Activated T-cell treated with anti-CD3 and anti-CD28 coated beads, Interleukin-2, amount 50 U/mL, for 24 hours (primary cell): ENCODE data around the gene MYL3.
"Not testable (repeated sequence)": the region's sequence is repeated elsewhere in the genome, so short reads cannot be mapped to it uniquely, and the experiment has no call there.

Source experiments
- DNase-seq: peaks from one replicate; pipeline ENCODE4 v3.0.0-alpha.2; 2020
- H3K27ac Mint-ChIP-seq: 2 replicates; pipeline ENCODE4 v1.8.0; 2020; ENCODE audit warnings: mild to moderate bottlenecking, mixed read lengths
- H3K27me3 Mint-ChIP-seq: 2 replicates; pipeline ENCODE4 v1.8.0; 2020; ENCODE audit warnings: mixed read lengths
- H3K36me3 Mint-ChIP-seq: 2 replicates; pipeline ENCODE4 v1.8.0; 2020; ENCODE audit warnings: low read depth, mixed read lengths
- H3K4me1 Mint-ChIP-seq: 2 replicates; pipeline ENCODE4 v1.8.0; 2020; ENCODE audit warnings: low read depth, mixed read lengths
- H3K4me3 Mint-ChIP-seq: 2 replicates; pipeline ENCODE4 v1.8.0; 2020; ENCODE audit warnings: mild to moderate bottlenecking, moderate library complexity, mixed read lengths
- H3K9me3 Mint-ChIP-seq: 2 replicates; pipeline ENCODE4 v1.8.0; 2020; ENCODE audit warnings: mixed read lengths

The MYL3 gene

DNA sequence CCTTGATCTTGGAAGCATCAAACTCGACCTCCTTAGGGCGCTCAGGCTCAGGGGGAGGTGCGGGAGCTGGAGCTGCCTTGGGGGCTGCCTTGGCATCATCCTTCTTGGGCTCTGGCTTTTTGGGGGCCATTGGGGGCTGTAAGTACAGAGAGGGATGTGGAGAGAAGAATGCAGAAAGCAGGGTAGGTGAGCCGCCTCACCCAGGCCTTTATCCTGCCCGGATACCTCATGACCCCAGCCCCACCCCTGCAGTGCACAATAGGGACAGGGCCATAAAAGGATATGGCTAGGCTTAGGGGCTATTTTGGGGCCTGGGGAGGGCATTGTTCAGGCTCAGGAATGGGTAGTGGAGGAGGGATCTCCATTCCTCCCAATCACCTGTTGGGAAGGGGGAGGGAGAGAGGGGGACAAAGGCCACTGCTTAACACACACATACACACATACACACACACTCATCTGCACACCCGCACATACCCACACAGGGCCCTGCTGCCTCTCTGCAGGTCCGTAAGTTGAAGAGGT lies at the start of gene MYL3:
Gene MYL3 (minus strand): TSS at position 184 of the 522 bp plus-strand sequence. CDS start 54 bp downstream, at position 130.
- Mint-ChIP-seq H3K4me3 (no peak within 1 kb of the TSS), H3K27ac (no peak within 1 kb of the TSS), H3K9me3 (no peaks in the 10 kb centered on the region), H3K27me3 (no peaks in the 10 kb centered on the region), H3K36me3 (no peaks in the 10 kb centered on the region), H3K4me1 (no peaks in the 10 kb centered on the region)
- no peak for DNase-seq

DNA sequence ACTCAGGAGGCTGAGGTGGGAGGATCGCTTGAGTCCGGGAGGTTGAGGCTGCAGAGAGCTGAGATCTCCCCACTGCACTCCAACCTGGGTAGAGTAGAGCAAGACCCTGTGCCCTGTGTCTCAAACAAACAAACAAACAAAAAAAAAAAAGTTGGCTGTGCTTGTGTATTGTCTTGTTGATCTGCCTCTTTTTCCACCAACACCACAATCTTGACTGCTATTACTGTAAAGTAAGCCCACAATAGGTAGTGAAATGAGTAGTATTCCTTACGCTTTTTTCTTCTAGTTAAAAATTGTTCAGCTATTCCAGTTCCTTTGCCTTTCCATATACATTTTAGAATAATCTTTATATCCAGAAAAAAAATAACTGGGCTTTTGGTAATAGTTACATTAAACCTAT lies 49.7 kb upstream of the MYL3 start:
- no peak for DNase-seq
- peaks cover 36% of the 10 kb centered on the region for H3K4me1 Mint-ChIP-seq
- H3K36me3 Mint-ChIP-seq = peaks cover 46% of the 10 kb centered on the region
- no peaks in the 10 kb centered on the region for H3K9me3 Mint-ChIP-seq
- H3K4me3 Mint-ChIP-seq = no peak overlapping the region
- H3K27me3 Mint-ChIP-seq = no peaks in the 10 kb centered on the region
- H3K27ac Mint-ChIP-seq = no peak overlapping the region

DNA sequence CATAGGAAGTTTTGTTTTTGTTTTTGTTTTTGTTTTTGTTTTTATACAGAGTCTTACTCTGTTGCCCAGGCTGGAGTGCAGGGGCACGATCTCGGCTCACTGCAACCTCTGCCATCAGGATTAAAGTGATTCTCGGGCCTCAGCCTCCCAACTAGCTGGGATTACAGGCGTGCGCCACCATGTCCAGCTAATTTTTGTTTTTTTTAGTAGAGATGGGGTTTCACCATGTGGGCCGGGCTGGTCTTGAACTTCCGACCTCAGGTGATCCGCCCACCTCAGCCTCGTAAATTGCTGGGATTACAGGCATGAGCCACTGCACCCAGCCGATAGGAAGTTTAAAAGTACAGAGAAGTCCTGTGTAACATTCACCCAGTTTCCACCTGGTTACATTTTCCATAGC lies 47.7 kb upstream of the MYL3 start:
- DNase-seq, H3K9me3 Mint-ChIP-seq, H3K27ac Mint-ChIP-seq, H3K27me3 Mint-ChIP-seq, H3K4me3 Mint-ChIP-seq: not testable (repeated sequence)
- H3K36me3 Mint-ChIP-seq = peaks cover 27% of the 10 kb centered on the region
- peaks cover 28% of the 10 kb centered on the region for H3K4me1 Mint-ChIP-seq

DNA sequence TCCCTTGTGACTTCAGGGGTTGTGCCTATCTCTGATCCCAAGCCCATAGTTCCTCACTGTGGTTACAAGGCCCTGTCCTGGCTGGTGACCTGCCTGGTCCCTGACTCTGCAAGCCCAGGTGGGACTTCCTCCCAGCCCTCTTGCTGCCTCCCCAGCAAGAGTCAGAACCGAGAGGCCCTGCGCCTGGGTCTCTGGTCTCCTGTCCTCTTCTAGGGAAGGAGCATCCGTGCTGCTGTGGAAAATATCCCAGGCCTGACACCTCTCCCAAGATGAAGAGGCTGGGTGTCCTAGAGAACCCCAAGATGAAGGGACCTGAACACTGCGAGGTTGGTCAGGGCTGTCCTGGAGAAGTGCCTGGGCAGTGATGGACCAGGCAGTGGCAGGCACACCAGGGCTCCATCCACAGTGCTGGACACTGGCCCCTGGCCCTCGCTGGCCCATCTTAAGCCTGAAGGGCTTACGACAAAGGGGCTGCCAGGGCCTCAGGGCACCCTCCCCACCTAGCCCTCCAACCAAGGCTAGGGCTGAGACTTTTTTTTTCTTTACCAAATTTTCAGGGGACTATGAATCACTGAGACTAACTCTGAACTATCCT lies 47.0 kb upstream of the MYL3 start:
- Mint-ChIP-seq H3K4me1 (peaks cover 22% of the 10 kb centered on the region), H3K36me3 (peaks cover 22% of the 10 kb centered on the region), H3K27me3 (no peaks in the 10 kb centered on the region), H3K4me3 (no peak overlapping the region), H3K27ac (no peak overlapping the region), H3K9me3 (no peaks in the 10 kb centered on the region)
- DNase-seq = no peak

DNA sequence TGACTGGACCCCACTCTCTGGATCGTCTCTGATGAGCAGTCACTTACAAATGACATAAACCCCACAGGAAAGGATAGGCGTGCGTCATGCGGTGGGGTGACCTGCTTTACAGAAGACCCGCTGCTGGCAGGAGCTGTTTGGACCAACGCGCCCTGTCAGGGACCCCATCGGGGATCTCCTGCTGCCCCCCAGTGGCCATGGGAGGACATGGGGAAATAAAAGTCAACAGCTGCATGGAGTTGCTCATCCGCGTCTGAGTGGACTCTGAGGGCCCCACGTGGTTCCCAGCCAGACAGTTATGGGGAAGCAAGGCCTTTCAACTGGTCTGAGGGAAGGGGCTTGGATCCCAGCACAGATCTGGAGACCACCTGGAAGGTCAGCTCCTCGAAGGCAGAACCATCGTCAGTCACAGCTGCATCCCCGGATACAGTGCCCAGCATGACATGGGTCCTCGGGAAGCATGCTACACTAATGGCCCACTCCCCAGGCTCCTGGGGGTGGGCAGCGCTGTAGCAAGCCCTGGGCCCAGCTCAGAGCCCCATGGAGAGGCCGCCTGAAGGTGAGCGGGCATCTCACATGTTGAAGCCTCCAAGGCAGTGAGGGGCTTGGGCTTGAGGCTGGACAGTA lies 46.4 kb upstream of the MYL3 start:
- H3K27me3 Mint-ChIP-seq = no peaks in the 10 kb centered on the region
- H3K9me3 Mint-ChIP-seq = no peaks in the 10 kb centered on the region
- DNase-seq = peak; percentile 86
- no peak overlapping the region for H3K4me3 Mint-ChIP-seq
- peaks cover 19% of the 10 kb centered on the region for H3K36me3 Mint-ChIP-seq
- H3K27ac Mint-ChIP-seq = peak overlapping the region; percentile 42
- H3K4me1 Mint-ChIP-seq = peaks cover 20% of the 10 kb centered on the region

DNA sequence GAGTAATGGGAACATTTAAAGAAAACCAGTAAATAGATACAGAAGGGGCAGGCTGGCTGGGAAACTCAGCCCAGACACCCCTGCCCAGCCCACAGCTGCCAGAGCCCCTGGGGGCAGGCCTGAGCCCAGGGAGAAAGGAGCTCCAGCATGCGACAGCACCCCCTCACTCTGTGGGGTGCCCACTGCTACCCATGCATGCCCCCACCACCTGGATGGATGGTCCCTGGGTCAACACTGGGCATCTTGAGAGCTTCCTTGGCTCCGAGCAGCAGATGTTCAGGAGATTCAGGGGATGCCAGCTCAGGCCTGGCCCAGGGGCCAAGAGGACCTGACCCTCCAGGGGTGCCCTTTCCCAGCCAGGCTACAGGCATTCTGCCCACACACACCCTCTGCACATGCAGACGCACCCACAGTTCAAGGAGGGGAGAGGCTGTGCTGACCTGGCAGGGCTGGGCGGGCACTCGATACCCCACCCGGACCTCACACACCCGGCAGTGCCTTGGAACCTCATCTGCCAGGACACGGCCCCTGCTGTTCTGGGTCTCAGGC lies 45.8 kb upstream of the MYL3 start:
- H3K36me3 Mint-ChIP-seq = peaks cover 17% of the 10 kb centered on the region
- H3K27ac Mint-ChIP-seq = peak overlapping the region; percentile 42
- no peak overlapping the region for H3K4me3 Mint-ChIP-seq
- peaks cover 17% of the 10 kb centered on the region for H3K4me1 Mint-ChIP-seq
- no peaks in the 10 kb centered on the region for H3K9me3 Mint-ChIP-seq
- DNase-seq = no peak
- H3K27me3 Mint-ChIP-seq = no peaks in the 10 kb centered on the region

DNA sequence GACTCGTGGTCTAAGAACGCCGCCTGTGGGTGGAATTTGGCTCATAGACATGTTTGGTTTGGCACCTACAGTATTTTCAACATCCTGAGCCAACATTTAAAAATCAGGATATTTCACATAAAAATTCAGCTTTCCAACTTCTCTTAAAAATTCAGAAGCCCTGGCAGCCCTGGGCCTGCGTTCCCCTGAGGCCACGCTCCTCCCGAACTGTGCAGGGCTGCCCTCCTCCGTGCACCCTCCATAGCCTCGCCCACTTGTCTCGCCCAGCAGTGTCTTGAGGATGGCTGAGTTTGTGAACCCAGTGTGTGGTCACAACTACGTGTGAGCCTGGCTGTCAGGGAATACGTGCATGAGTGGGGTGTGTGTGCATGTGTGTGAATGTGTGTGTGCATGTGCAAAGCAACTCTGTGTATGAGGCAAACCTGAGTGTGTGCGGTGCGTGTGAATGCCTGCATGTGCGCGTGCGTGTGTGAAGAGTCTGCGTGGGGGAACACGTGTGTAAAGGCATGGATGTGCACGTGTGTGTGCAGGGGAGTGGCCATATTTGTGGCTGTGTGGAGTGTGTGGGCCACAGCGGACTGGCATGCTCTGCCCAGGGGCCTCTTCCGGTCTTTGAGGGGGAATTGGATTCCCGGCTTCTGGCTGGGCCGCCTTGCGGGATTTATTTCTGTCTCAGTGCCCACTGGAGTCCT lies 45.2 kb upstream of the MYL3 start:
- Mint-ChIP-seq H3K36me3 (peaks cover 11% of the 10 kb centered on the region), H3K27me3 (no peaks in the 10 kb centered on the region), H3K9me3 (no peaks in the 10 kb centered on the region), H3K4me3 (no peak overlapping the region), H3K27ac (no peak overlapping the region), H3K4me1 (peaks cover 11% of the 10 kb centered on the region)
- DNase-seq = no peak

DNA sequence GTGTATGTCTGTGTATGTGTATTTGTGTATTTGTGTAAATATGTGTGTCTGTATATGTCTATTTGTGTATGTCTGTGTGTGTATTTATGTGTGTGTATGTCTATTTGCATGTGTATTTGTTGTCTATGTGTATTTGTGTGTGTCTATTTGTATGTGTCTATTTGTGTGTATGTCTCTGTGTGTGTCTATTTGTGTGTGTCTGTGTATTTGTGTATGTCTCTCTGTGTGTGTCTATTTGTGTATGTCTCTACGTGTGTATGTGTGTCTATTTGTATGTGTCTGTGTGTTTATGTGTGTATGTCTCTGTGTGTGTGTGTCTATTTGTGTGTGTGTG lies 44.7 kb upstream of the MYL3 start:
- H3K4me3 Mint-ChIP-seq = no peak overlapping the region
- H3K4me1 Mint-ChIP-seq = peaks cover 7% of the 10 kb centered on the region
- peaks cover 8% of the 10 kb centered on the region for H3K36me3 Mint-ChIP-seq
- no peaks in the 10 kb centered on the region for H3K9me3 Mint-ChIP-seq
- H3K27ac Mint-ChIP-seq = no peak overlapping the region
- no peak for DNase-seq
- H3K27me3 Mint-ChIP-seq = no peaks in the 10 kb centered on the region

DNA sequence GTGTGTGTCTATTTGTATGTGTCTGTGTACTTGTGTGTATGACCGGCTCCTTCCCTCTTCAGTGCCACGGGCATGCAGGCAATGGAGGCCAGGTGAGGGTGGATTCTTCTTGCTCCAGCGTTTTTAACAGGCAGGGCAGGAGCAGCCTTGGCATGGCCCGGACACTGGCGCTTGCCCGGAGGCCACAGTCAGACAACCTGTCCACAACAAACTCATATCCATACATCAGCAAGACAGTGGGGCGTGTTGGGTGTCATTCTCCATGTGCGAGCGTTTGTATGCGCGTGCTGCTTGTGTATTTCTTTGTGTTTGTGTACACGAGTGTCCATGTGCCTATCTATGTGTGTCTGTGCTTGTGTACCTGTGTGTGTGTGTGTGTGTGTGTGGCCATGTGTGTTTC lies 44.0 kb upstream of the MYL3 start:
- peaks cover 7% of the 10 kb centered on the region for H3K4me1 Mint-ChIP-seq
- H3K27ac Mint-ChIP-seq = no peak overlapping the region
- H3K9me3 Mint-ChIP-seq = no peaks in the 10 kb centered on the region
- no peaks in the 10 kb centered on the region for H3K27me3 Mint-ChIP-seq
- peaks cover 1% of the 10 kb centered on the region for H3K36me3 Mint-ChIP-seq
- DNase-seq = no peak
- H3K4me3 Mint-ChIP-seq = no peak overlapping the region

DNA sequence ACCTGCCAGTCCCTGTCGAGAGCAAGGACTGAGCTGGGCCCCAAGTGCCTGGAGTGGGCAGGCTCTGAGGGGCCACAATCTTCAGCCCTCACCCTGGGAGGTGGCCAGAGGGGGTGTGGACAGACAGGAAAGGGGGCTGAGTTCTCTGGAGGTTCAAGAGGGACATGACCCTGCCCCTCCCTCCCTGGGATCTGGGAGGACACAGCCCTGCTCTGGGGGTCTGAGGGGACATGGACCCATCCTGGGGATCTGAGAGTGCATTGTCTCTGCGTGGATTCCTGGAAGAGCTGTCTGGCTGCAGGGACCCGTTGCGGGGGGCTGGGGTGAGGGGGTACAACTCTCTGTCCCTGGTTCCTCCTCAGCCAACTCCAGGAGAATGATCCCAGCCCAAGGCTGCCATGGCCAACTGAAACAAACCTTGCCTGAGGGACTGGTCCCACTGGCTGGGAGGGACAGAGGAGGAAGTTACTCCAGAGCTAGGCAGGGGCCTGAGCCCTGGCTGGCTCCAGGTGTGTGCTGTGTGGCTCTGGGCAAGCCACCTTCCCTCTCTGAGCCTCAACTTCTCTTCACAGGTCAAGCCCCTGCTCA lies 43.3 kb upstream of the MYL3 start:
- DNase-seq = no peak
- no peaks in the 10 kb centered on the region for H3K36me3 Mint-ChIP-seq
- H3K9me3 Mint-ChIP-seq = no peaks in the 10 kb centered on the region
- no peak overlapping the region for H3K27ac Mint-ChIP-seq
- no peak overlapping the region for H3K4me3 Mint-ChIP-seq
- no peaks in the 10 kb centered on the region for H3K27me3 Mint-ChIP-seq
- peaks cover 7% of the 10 kb centered on the region for H3K4me1 Mint-ChIP-seq

DNA sequence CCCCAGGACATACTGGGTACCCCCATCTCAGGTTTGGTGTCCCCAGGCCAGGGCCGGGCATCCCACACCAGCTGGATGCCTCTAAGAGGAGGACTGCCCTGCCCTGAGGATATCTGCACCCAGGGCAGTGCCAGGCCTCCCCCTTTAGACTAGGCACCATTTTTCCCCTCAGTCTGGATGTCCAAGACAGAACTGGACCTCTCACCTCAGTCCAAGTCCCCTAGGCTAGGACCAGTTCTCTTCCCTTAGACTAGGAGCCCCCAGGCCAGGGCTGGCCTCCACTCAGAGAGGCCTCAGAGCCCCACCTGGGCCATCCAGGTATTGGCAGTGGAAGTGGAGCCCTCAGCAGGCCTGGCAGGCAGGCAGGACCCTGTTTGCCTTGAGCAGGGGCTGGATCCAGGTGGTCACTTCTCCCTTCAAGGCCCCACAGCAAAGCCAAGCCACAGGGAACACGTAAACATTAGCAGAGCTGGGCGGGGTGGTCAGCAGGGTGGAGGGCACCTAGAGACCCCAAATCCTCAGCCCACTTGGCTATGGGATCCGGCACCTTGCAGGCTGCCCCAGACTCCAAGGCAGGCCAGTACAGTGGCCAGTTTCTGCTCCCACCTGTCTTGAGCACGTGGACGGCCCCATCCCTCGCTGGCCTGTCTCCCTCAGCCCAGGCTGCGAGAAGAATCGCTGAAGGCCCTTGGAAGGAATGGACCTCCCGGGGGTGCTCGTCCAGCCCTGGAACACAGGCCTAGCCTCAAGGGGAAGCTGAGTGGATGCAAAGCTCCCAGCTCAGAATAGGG lies 42.6 kb upstream of the MYL3 start:
- DNase-seq = no peak
- no peaks in the 10 kb centered on the region for H3K9me3 Mint-ChIP-seq
- H3K27ac Mint-ChIP-seq = no peak overlapping the region
- H3K4me3 Mint-ChIP-seq = no peak overlapping the region
- H3K36me3 Mint-ChIP-seq = no peaks in the 10 kb centered on the region
- no peaks in the 10 kb centered on the region for H3K27me3 Mint-ChIP-seq
- H3K4me1 Mint-ChIP-seq = peaks cover 7% of the 10 kb centered on the region

DNA sequence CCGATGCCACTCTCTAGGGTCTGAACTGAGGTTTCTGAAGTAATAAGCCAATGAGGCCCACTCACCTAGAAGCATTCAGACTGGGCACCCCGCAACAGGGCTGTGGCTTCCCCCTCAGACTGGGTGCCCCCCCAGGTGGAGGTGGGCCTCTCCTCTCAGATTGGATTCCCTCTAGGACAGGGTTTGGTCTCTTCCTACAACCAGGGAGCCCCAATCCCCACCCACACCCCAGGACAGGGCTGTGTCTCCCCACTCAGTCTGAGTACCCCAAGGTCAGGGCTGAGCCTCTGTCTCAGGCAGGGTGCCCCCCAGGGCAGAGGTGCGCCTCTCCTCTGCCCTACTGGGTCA lies 41.9 kb upstream of the MYL3 start:
- Mint-ChIP-seq H3K27ac (no peak overlapping the region), H3K4me3 (no peak overlapping the region), H3K4me1 (peaks cover 7% of the 10 kb centered on the region), H3K9me3 (no peaks in the 10 kb centered on the region), H3K36me3 (no peaks in the 10 kb centered on the region), H3K27me3 (no peaks in the 10 kb centered on the region)
- no peak for DNase-seq

DNA sequence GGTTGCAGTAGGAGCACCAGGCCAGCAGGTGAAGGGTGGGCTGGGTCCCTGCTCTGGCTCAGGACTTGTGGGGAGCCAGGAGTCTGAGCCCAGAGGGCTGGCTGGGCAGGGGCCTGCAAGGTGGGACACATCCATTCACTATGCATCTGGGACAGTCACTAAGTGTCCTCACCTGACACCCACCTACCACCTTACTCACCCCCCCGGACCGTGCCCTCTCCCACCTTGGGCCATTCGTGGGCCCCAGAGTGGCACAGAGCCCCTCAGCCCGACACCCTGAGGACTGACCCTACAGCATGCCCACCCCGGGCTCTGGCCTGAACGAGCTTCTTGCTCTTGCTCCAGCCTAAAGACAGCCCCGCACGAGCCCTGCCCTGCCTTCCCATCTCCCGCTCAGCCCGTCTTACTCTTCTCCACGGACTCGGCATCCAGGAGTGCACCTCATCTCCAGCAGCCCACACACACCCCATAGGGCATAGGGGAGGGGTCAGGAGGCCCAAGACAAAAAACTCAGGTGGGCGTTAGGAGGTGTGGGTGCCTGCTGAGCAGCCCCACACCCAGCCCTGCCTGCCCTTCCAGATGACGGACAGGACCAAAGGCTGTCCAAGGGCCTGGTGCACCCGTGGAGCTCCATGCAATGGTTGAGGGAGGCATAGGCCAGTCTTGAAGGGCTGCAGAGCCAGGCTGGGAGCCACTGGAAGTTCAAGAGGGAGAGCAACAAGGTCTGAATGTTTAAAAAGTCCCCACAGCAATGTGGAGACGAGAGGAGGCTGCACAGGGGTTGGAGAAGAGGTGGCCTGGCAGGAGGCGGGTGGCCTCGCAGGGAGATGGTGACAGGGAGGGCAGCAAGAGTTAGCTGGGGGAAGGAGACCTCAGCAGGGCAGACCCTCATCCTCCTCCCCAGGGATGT lies 41.3 kb upstream of the MYL3 start:
- no peaks in the 10 kb centered on the region for H3K36me3 Mint-ChIP-seq
- no peak overlapping the region for H3K27ac Mint-ChIP-seq
- no peaks in the 10 kb centered on the region for H3K27me3 Mint-ChIP-seq
- no peaks in the 10 kb centered on the region for H3K9me3 Mint-ChIP-seq
- peaks cover 4% of the 10 kb centered on the region for H3K4me1 Mint-ChIP-seq
- DNase-seq = no peak
- no peak overlapping the region for H3K4me3 Mint-ChIP-seq
